Suprapubic skin (tissue), 4 donors: Measurements from ENCODE around the gene ANKRD44. TPM values are rescaled to one million over a fixed set of nuclear protein-coding genes. Genes with fewer than 3 reads are reported as not detected.
A peak's percentile ranks its signal among the peaks of the same experiment; 100 is the strongest.
"Not testable (repeated sequence)": the region's sequence is repeated elsewhere in the genome, so short reads cannot be mapped to it uniquely, and the experiment has no call there.

Experiments used
- DNase-seq, 2 donors: peaks; one replicate each; pipeline ENCODE4 v3.0.0-alpha.2; 2019; ENCODE audit warnings: low spot score in 2 of 2
- H3K27ac ChIP-seq: fragments of 200-600 bp; sonication (generic); one replicate; pipeline ENCODE4 v1.5.1; 2019
- H3K27me3 ChIP-seq: fragments of 200-600 bp; sonication (generic); one replicate; pipeline ENCODE4 v1.5.1; 2019
- H3K36me3 ChIP-seq: fragments of 200-600 bp; sonication (generic); one replicate; pipeline ENCODE4 v1.5.1; 2019
- H3K4me1 ChIP-seq: fragments of 200-600 bp; sonication (generic); one replicate; pipeline ENCODE4 v1.5.1; 2019
- H3K4me3 ChIP-seq: fragments of 200-600 bp; sonication (generic); one replicate; pipeline ENCODE4 v1.5.1; 2019; ENCODE audit warnings: mild to moderate bottlenecking
- H3K9me3 ChIP-seq: fragments of 200-600 bp; sonication (generic); one replicate; pipeline ENCODE4 v1.5.1; 2019
- EP300 ChIP-seq: sonication (generic); formaldehyde crosslinking; IDR thresholded peaks from one replicate; pipeline ENCODE4 v1.6.1; 2017; ENCODE audit warnings: antibody characterized with exemption
- POLR2A ChIP-seq, 2 donors: fragments of 450-650 bp; IDR thresholded peaks; one replicate each; pipeline ENCODE4 v1.6.1; 2017; ENCODE audit warnings: antibody characterized with exemption in 2 of 2, mild to moderate bottlenecking in 2 of 2, moderate library complexity in 2 of 2
- POLR2AphosphoS5 ChIP-seq, 3 donors: sonication (generic); formaldehyde crosslinking; IDR thresholded peaks; one replicate each; pipeline ENCODE4 v1.6.1; 2017; ENCODE audit warnings: antibody characterized with exemption in 3 of 3
- WGBS: methylation state at CpG from one replicate; pipeline ENCODE4 v1.1.5; 2018; 5-methylcytosine and 5-hydroxymethylcytosine counted together
- total RNA-seq, 4 donors: library from RNA; depleted of rRNA; stranded (reverse); fragments of >200 nt; gene quantifications; one replicate each; pipeline ENCODE4 v1.1.0, GENCODE V29; 2016
- TF ChIP-seq, protein P1 (sequence below), 2 donors: fragments of 200-600 bp in 1 of 2; fragments of 450-650 bp in 1 of 2; sonication (generic) in 1 of 2; IDR thresholded peaks; one replicate each; pipeline ENCODE4 v1.5.1; 2016 to 2019; ENCODE audit warnings: antibody characterized with exemption in 2 of 2, mild to moderate bottlenecking in 1 of 2, moderate library complexity in 1 of 2

The ANKRD44 gene
- total RNA-seq, 4 donors from 2014 or later: 6.3 to 34.4 (median 17.8) TPM

DNA sequence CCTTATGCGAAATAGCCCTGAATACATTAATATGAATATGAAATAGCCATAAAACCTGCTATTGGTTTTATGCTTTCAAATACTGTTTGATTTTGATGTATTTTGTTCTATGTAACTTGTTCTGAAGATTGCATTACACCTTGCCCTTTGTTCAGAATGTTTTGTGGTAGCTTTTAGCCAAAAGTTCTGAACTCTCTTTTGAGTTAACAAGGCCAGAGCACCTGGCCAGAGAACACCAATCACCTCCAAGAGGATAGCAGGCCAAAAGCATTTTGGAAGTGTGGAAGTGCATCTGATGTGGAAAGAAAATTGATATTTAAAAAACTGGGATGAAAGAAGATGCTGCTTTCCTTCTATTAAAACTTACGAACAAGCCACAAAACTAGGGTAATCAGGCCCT is 297.5 kb downstream of the ANKRD44 start:
- H3K9me3 ChIP-seq: no peaks in the 10 kb centered on the region
- no peaks in the 10 kb centered on the region for H3K27me3 ChIP-seq
- TF ChIP-seq EP300: no peak
- no peak for TF ChIP-seq POLR2A (IDR thresholded peaks at IDR 0.05)
- TF ChIP-seq POLR2AphosphoS5 (IDR thresholded peaks at IDR 0.05): no peak
- TF ChIP-seq, protein P1, sequence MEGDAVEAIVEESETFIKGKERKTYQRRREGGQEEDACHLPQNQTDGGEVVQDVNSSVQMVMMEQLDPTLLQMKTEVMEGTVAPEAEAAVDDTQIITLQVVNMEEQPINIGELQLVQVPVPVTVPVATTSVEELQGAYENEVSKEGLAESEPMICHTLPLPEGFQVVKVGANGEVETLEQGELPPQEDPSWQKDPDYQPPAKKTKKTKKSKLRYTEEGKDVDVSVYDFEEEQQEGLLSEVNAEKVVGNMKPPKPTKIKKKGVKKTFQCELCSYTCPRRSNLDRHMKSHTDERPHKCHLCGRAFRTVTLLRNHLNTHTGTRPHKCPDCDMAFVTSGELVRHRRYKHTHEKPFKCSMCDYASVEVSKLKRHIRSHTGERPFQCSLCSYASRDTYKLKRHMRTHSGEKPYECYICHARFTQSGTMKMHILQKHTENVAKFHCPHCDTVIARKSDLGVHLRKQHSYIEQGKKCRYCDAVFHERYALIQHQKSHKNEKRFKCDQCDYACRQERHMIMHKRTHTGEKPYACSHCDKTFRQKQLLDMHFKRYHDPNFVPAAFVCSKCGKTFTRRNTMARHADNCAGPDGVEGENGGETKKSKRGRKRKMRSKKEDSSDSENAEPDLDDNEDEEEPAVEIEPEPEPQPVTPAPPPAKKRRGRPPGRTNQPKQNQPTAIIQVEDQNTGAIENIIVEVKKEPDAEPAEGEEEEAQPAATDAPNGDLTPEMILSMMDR (IDR thresholded peaks at IDR 0.05): no peak
- 95% methylated on average over 2 of the region's 2 CpGs for WGBS
- H3K4me3 ChIP-seq: no peak overlapping the region
- H3K36me3 ChIP-seq: no peaks in the 10 kb centered on the region
- no peaks in the 10 kb centered on the region for H3K4me1 ChIP-seq
- no peak for DNase-seq
- H3K27ac ChIP-seq: no peak overlapping the region

DNA sequence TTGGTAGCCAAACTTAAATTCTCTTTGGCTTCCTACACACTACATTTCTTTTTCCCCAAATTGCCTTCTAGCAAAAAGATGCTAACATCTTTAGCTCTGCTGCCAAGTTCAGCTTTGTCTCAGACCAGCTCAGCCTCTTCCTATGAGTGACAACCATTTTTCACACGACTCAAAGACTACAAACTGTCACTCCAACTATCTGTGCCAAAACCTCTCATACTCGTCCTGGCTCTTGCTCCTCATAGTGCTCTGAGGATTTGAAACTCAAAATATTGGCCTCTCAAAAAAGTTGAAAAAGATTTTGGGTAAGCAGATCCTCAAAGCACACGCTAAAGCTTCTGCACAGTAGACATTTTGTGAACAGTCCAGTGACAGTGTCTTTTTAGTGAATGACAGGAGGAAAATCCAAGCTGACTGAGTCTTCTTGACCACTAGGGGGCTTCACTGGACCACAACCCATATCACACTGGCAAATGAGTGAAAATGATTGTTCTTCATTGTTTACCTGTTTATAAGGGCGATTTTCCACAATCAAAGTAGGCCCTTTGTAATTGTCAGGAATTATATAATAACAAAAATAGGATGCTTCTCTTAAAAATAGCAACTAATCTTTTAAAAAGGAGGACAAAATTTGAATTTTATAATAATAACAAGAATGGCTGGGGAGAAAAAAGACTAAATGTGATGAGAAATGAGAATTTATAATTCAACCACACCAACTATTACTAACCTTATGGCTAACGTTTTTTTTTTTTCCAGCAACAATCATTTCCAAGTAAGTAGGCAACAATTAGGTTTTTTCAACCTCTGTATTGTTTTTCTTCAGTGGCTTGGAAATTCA is 298.6 kb downstream of the ANKRD44 start:
- no peaks in the 10 kb centered on the region for H3K36me3 ChIP-seq
- no peak for DNase-seq
- no peak overlapping the region for H3K4me3 ChIP-seq
- no peaks in the 10 kb centered on the region for H3K9me3 ChIP-seq
- TF ChIP-seq, protein P1 (IDR thresholded peaks at IDR 0.05): peak; percentile 70 to 72
- TF ChIP-seq POLR2A (IDR thresholded peaks at IDR 0.05): no peak
- H3K27me3 ChIP-seq: no peaks in the 10 kb centered on the region
- no peak overlapping the region for H3K27ac ChIP-seq
- 20% methylated on average over 5 of the region's 5 CpGs for WGBS
- no peaks in the 10 kb centered on the region for H3K4me1 ChIP-seq

DNA sequence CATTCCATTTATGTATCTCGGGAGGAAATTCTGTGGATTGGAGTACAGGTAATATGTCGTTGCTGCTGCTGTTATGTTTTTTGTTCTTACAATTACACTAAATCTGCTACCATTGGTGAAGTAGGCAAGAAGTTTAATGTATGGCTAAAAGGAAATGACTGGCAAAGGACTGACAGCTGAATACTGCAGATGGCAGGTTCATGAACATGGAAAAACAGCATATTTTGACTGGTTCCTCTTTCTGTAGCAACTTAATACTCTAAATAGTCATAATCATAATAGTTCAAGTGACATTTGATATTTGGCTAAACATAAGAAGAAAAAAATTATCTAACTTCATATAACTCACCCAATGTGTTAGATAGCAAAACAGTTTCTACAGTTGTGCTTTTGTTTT is 299.6 kb downstream of the ANKRD44 start:
- no peak for DNase-seq
- no peaks in the 10 kb centered on the region for H3K27me3 ChIP-seq
- H3K4me3 ChIP-seq: no peak overlapping the region
- no peak overlapping the region for H3K27ac ChIP-seq
- H3K9me3 ChIP-seq: no peaks in the 10 kb centered on the region
- 80% methylated on average over 2 of the region's 2 CpGs for WGBS
- H3K4me1 ChIP-seq: no peaks in the 10 kb centered on the region
- TF ChIP-seq, protein P1 (IDR thresholded peaks at IDR 0.05): no peak
- TF ChIP-seq EP300 (no peak), POLR2A (IDR thresholded peaks at IDR 0.05) (no peak), POLR2AphosphoS5 (IDR thresholded peaks at IDR 0.05) (no peak)
- no peaks in the 10 kb centered on the region for H3K36me3 ChIP-seq

DNA sequence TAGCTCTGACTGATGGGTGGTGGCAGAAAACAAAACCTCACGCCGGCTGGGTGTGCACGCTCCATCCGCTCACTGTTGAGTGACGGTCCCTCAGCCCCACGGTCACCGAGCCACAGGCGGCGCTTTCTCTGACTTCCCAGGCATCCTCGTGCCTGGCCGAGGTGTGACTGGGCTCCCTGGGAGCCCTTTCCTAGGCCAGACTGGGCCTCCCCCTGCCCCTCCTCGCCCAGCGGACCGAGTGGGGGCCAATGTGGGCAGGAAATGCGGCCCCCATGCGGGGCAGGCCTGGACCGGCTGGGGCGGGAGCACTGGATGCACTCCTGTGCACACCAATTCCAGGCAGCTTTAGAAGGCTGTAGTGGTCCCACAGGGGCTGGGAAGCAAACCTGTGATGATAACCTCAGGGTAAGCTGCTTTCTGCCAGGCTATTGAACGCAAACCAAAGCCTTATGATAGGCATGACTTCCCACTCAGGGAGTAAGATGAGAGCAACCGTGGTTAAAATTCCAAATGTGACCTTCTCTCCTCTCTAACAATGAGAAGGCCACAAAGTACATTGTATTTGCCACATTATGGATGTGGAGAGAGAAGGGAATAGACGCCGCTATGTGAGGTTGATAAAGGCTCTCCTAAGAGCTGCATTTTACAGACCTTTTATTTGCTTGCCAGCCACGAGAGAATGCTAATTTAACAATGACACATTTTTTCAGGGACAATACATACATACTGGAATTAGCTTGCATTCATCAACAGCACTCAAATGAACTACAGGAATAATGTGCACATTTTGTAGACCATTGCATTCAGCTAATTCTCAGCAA is 300.2 kb downstream of the ANKRD44 start:
- no peak for TF ChIP-seq EP300
- no peak for TF ChIP-seq POLR2A (IDR thresholded peaks at IDR 0.05)
- TF ChIP-seq POLR2AphosphoS5 (IDR thresholded peaks at IDR 0.05): no peak
- TF ChIP-seq, protein P1 (IDR thresholded peaks at IDR 0.05): no peak
- Histone ChIP-seq H3K4me3 (no peak overlapping the region), H3K27ac (no peak overlapping the region), H3K27me3 (no peaks in the 10 kb centered on the region), H3K4me1 (no peaks in the 10 kb centered on the region), H3K9me3 (no peaks in the 10 kb centered on the region), H3K36me3 (no peaks in the 10 kb centered on the region)
- WGBS: 89% methylated on average over 21 of the region's 23 CpGs
- DNase-seq: no peak

DNA sequence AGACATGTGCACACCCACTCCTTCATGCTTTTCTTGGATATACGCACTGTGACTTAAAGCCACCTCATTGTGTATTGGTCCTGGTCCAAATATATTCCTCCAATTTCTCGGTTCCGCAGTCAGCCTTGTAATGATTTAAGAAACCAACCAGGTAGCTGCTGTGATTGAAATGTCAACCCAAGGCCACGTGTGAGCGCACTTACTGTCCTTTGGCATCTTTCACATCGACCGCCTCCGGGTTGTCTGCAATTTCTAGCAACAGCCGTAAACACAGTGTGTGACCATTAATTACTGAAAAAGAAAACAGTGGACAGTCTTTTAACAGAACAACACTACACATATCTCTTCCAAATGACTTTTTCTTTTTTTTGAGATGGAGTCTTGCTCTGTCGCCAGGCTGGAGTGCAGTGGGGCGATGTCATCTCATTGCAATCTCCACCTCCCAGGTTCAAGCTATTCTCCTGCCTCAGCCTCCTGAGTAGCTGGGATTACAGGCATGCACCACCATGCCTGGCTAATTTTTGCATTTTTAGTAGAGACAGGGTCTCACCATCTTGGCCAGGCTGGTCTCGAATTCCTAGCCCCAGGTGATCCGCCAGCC is 301.7 kb downstream of the ANKRD44 start:
- H3K27me3 ChIP-seq, H3K36me3 ChIP-seq, H3K4me3 ChIP-seq, DNase-seq, H3K9me3 ChIP-seq, H3K4me1 ChIP-seq, H3K27ac ChIP-seq: not testable (repeated sequence)
- WGBS: 94% methylated on average over 13 of the region's 13 CpGs
